Naive thymus-derived CD8-positive, alpha-beta T cell (primary cell): ENCODE measurements around the gene LINGO4. TPM values are rescaled to one million over a fixed set of nuclear protein-coding genes. Genes with fewer than 3 reads are reported as not detected.
A peak's percentile ranks its signal among the peaks of the same experiment; 100 is the strongest.

ENCODE experiments used
- ATAC-seq, 2 donors: fragments of 150-1000 bp; cut with Tn5 transposase in 1 of 2; sonication (Bioruptor Pico), chemical (Tn5 transposase) in 1 of 2; 1 replicate in 1 of 2; 2 replicates in 1 of 2; pipeline ENCODE4 v1.10.0; 2021; ENCODE audit warnings: mild to moderate bottlenecking in 2 of 2, moderate library complexity in 2 of 2
- POLR2A ChIA-PET: fragments of 350-600 bp; sonication (Branson Sonifier 250); formaldehyde crosslinking; loops from one replicate; lab custom pipeline; 2021; ENCODE audit warnings: antibody characterized with exemption; lab: Charles Lee
- DNase-seq, 10 donors: peaks; one replicate each; pipeline versions ENCODE4 v3.0.0 to v3.0.0-alpha.2; 2020 to 2022
- H3K27ac Mint-ChIP-seq, 10 donors: one replicate each; pipeline ENCODE4 v1.8.0; 2020 to 2022; ENCODE audit warnings: mild to moderate bottlenecking in 10 of 10, mixed read lengths in 10 of 10, moderate library complexity in 4 of 10, inconsistent platforms in 1 of 10
- H3K27me3 Mint-ChIP-seq, 5 donors: one replicate each; pipeline ENCODE4 v1.8.0; 2021 to 2022; ENCODE audit warnings: mixed read lengths in 5 of 5
- H3K36me3 Mint-ChIP-seq, 3 donors: one replicate each; pipeline ENCODE4 v1.8.0; 2020 to 2022; ENCODE audit warnings: mixed read lengths in 3 of 3, mild to moderate bottlenecking in 2 of 3, inconsistent platforms in 1 of 3
- H3K4me1 Mint-ChIP-seq, 4 donors: one replicate each; pipeline ENCODE4 v1.8.0; 2021 to 2022; ENCODE audit warnings: mixed read lengths in 4 of 4
- H3K4me3 Mint-ChIP-seq, 10 donors: one replicate each; pipeline ENCODE4 v1.8.0; 2020 to 2022; ENCODE audit warnings: mild to moderate bottlenecking in 10 of 10, mixed read lengths in 10 of 10, moderate library complexity in 6 of 10, inconsistent platforms in 1 of 10
- H3K9me3 Mint-ChIP-seq, 9 donors: one replicate each; pipeline ENCODE4 v1.8.0; 2020 to 2022; ENCODE audit warnings: mixed read lengths in 9 of 9, mild to moderate bottlenecking in 3 of 9, inconsistent platforms in 1 of 9, moderate library complexity in 1 of 9
- polyA plus RNA-seq, 3 donors: library from polyadenylated mRNA; unstranded; fragments of 300-500 nt; fragmentation: Illumina TruSeq; gene quantifications; one replicate each; pipeline ENCODE4 v1.2.3, GENCODE V29; 2021
- total RNA-seq, 8 experiments: library from RNA in 2 of 8; stranded (reverse) in 2 of 8; gene quantifications; one replicate each; pipeline ENCODE4 v1.2.3 and lab custom pipeline; 2021 to 2026

LINGO4 gene
- total and polyA plus RNA-seq, 5 experiments from 2014 or later = not detected

- Mint-ChIP-seq H3K36me3 (no peaks in the 10 kb centered on the region), H3K9me3 (no peaks in the 10 kb centered on the region), H3K27me3 (peaks cover 0 to 2% (median 0%) of the 10 kb centered on the region in 5 donors), H3K4me3 (peak overlapping the region; percentile 75 to 94 (median 85)), H3K4me1 (peaks cover 30 to 47% (median 39%) of the 10 kb centered on the region in 4 donors), H3K27ac (peak overlapping the region in 8 of 10 donors; percentile 30 to 76 (median 66))
- no peak for ATAC-seq
- peak in 1 of 10 donors; percentile 37 for DNase-seq
- POLR2A ChIA-PET = interaction anchor here (1.0 to 1.7 kb wide), 2 partner anchors 57 to 77 kb away, joined by 3 to 8 read pairs; partner anchors contain the start of gene MRPL9
These were observed 35.2 kb upstream of the LINGO4 start for GRCh38 chr1:151840421-151840820.

DNA sequence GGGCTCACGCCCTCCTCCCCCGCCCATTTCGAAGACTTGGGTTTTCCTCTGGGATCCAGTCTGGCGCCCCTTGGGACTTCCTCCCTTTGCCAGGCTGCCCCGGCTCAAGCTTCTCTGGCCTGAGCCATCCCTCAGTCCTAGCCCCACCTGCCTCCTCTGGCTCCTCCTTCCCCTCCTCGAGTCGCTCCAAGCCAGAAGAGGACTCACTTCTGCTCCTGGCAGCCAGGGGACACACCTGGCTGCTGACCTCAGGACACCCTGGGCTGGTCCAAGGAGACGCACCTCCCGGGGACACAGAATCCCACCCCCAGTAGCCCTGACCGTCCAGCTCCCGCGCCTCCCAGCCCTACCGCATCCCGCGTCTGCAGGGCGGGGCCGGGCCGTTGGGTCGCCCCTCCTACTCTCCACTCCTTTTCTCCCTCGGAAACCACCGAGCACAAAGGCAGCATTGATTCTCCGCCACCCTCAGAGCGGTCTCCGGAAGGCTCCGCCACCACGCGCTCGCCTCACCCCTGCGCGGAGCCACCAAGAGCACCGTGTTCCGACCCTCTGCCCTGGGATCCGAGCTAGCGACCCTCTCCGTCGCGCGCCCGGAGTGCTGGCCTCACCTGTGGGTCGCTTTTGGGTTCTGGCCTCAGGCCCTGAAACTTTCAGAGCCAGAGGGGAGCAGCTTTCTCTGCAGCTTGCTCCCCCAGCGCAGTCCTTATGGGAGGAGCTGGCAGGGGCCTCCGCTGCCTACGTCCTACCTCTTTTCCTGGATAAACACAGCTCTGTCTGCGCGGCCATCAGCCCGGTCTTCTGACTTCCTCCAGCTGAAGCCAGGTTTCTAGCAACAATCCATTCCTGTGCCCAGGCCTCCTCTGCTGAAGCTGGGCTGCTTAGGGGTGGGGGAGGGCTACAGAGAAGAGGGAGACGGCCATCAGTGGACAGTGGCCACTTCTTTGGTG lies 34.5 kb upstream of the LINGO4 start, which contains the start of gene C2CD4D:
C2CD4D (minus strand) TSS at position 364 of the 947 bp plus-strand sequence. CDS start 831 bp downstream, outside the sequence.
- no peaks in the 10 kb centered on the region for H3K36me3 Mint-ChIP-seq
- POLR2A ChIA-PET = interaction anchor here (1.0 to 1.7 kb wide), 2 partner anchors 57 to 76 kb away, joined by 3 to 8 read pairs; partner anchors contain the start of gene MRPL9
- peak within 1 kb of the TSS; percentile 51 to 87 (median 78) for H3K27ac Mint-ChIP-seq
- DNase-seq = peak; percentile 43 to 73 (median 58)
- H3K4me3 Mint-ChIP-seq = peak within 1 kb of the TSS; percentile 75 to 94 (median 85)
- peak; percentile 73 to 87 for ATAC-seq
- peaks cover 0 to 2% (median 0%) of the 10 kb centered on the region in 5 donors for H3K27me3 Mint-ChIP-seq
- H3K9me3 Mint-ChIP-seq = no peaks in the 10 kb centered on the region
- H3K4me1 Mint-ChIP-seq = peaks cover 28 to 53% (median 42%) of the 10 kb centered on the region in 4 donors

DNA sequence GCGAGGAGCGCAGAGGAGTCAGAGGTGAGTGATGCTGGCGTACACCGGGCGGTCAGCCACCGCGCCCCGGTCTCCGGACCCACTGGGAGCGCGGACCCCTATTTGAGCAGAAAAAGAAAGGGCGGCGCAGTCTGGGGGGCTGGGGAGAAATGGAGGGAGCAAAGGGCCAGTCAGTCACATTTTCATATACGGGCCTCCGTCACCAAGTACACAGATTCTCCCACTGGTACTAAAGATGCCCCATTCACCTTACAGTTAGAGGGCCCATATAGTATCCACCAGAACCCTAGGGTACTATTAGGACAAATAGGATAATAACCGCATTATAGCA lies 33.8 kb upstream of the LINGO4 start:
- H3K36me3 Mint-ChIP-seq = no peaks in the 10 kb centered on the region
- H3K4me3 Mint-ChIP-seq = peak overlapping the region; percentile 75 to 94 (median 85)
- POLR2A ChIA-PET = interaction anchor here (1.7 kb wide), 1 partner anchor 76 kb away, joined by 8 read pairs; the partner anchor contains the start of gene MRPL9
- H3K4me1 Mint-ChIP-seq = peaks cover 27 to 59% (median 47%) of the 10 kb centered on the region in 4 donors
- H3K27me3 Mint-ChIP-seq = peaks cover 0 to 2% (median 0%) of the 10 kb centered on the region in 5 donors
- no peak for ATAC-seq
- H3K9me3 Mint-ChIP-seq = no peaks in the 10 kb centered on the region
- DNase-seq = peak in 1 of 10 donors; percentile 52
- H3K27ac Mint-ChIP-seq = peak overlapping the region in 6 of 10 donors; percentile 51 to 81 (median 68)

DNA sequence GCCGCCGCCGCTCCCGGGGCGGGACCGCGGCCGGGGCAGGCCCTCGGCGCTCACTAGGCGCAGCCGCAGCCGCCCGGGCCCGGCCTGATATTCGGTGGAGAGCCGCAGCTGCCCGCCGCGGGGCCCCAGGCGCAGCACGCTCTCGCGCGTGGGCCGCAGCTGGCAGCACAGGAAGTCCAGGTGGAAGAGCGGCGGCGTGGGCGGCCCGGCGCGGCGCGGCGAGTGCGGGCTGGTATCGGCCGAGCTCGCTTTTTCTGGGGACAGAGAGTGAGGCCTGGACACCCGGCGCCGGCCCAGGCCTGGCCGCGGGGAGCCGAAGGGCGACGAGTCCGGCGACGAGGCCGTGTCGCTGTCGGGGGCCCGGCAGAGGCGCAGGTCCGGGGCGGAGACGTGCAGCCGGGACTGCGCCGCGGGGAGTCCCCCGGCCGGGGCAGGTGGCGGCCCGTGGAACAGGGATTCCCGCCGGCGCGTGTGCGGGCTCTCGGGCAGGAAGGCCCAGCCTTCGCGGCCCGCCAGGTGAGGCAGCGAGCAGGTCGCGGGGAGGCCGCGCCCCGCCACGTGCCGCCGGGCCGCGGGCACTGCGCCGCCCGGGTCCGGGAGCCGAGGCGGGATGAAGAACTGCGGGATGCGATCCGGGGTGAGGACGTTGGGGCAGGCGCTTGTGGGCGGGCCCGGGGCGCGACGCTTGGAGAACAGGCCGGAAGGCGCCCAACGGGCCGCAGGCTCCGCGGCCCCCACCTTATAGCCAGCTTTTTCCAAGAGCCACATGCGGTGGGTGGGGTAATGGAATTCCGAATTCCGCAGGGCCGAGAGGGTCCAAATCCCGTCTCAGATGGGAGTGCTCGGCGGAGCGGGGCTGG lies 33.2 kb upstream of the LINGO4 start:
- DNase-seq = peak in 1 of 10 donors; percentile 28
- peak overlapping the region; percentile 75 to 98 (median 85) for H3K4me3 Mint-ChIP-seq
- no peaks in the 10 kb centered on the region for H3K9me3 Mint-ChIP-seq
- peaks cover 30 to 62% (median 53%) of the 10 kb centered on the region in 4 donors for H3K4me1 Mint-ChIP-seq
- no peaks in the 10 kb centered on the region for H3K36me3 Mint-ChIP-seq
- POLR2A ChIA-PET = interaction anchor here (0.6 to 1.2 kb wide), 5 partner anchors 49 to 1266 kb away, joined by 3 to 7 read pairs (median 3); partner anchors contain the start of genes S100A10 and TDRKH
- peak; percentile 14 to 50 for ATAC-seq
- H3K27me3 Mint-ChIP-seq = peaks cover 0 to 2% (median 0%) of the 10 kb centered on the region in 5 donors
- H3K27ac Mint-ChIP-seq = peak overlapping the region in 5 of 10 donors; percentile 51 to 81 (median 62)

DNA sequence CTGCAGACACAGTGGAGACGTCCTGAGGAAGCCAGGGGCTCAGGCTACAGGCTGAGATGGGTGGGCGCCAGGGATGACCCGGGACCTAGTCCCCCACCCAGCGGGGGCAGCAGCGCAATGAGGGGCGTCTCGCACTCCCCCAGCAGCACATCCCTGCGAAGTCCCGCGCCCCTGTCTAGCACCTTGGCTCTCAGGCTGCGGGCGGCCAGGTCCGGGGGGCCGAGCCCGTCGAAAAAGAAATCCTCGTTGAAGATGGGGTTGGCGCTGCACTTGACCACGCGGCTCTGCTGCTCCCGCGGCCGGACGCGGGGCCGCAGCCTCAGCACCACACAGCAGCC lies 32.6 kb upstream of the LINGO4 start:
- H3K36me3 Mint-ChIP-seq = no peaks in the 10 kb centered on the region
- DNase-seq (no peak), ATAC-seq (peak in 1 of 2 donors; percentile 1)
- POLR2A ChIA-PET = interaction anchor here (0.6 to 1.6 kb wide), 6 partner anchors 48 to 1265 kb away, joined by 3 to 7 read pairs (median 3); partner anchors contain the start of genes S100A10 and TDRKH
- H3K4me1 Mint-ChIP-seq = peaks cover 34 to 65% (median 59%) of the 10 kb centered on the region in 4 donors
- H3K4me3 Mint-ChIP-seq = peak overlapping the region; percentile 82 to 98 (median 90)
- no peaks in the 10 kb centered on the region for H3K9me3 Mint-ChIP-seq
- H3K27me3 Mint-ChIP-seq = peaks cover 0 to 2% (median 0%) of the 10 kb centered on the region in 5 donors
- H3K27ac Mint-ChIP-seq = peak overlapping the region in 7 of 10 donors; percentile 54 to 96 (median 92)

DNA sequence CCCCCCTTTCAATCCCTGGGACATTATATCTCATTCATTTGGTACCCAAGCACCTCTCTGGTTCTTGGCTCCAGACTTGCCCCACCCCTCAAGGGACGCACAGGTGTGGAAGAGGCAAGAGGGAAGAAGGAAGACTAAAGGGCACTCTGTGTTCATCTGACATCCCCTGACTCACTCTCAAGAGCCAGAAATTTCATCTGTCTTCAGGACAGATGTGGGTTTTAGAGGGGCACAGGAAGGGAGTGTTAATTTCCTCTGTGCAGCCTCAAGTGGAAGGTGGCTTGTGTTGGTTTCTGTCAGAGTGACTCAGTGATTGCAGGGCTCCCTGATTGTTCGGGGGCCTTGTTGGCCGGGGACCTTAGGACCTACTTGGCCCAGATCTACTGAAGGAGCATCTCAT lies 32.0 kb upstream of the LINGO4 start:
- no peaks in the 10 kb centered on the region for H3K36me3 Mint-ChIP-seq

GRCh38 chr1:151835596-151835995 lies 30.4 kb upstream of the LINGO4 start:
- Mint-ChIP-seq H3K4me3 (no peak overlapping the region), H3K27ac (peak overlapping the region in 3 of 10 donors; percentile 26 to 84 (median 31)), H3K27me3 (peaks cover 0 to 2% (median 0%) of the 10 kb centered on the region in 5 donors), H3K9me3 (no peaks in the 10 kb centered on the region), H3K4me1 (peaks cover 39 to 80% (median 76%) of the 10 kb centered on the region in 4 donors), H3K36me3 (no peaks in the 10 kb centered on the region)
- POLR2A ChIA-PET = interaction anchor here (0.6 kb wide), 1 partner anchor 76 kb away, joined by 9 read pairs; no protein-coding TSS in a partner anchor
- DNase-seq = peak in 1 of 10 donors; percentile 19
- ATAC-seq = no peak

More for the DNA sequence above, 32.0 kb upstream of the LINGO4 start:
- ATAC-seq = peak in 1 of 2 donors; percentile 25
- no peak for DNase-seq
- H3K27ac Mint-ChIP-seq = peak overlapping the region; percentile 15 to 96 (median 88)
- H3K4me3 Mint-ChIP-seq = peak overlapping the region; percentile 82 to 98 (median 90)
- POLR2A ChIA-PET = interaction anchor here (0.6 to 1.6 kb wide), 7 partner anchors 9 to 895 kb away, joined by 3 to 6 read pairs (median 3); partner anchors contain the start of genes S100A10 and TDRKH
- peaks cover 38 to 69% (median 65%) of the 10 kb centered on the region in 4 donors for H3K4me1 Mint-ChIP-seq
- H3K27me3 Mint-ChIP-seq = peaks cover 0 to 2% (median 0%) of the 10 kb centered on the region in 5 donors
- H3K9me3 Mint-ChIP-seq = no peaks in the 10 kb centered on the region

DNA sequence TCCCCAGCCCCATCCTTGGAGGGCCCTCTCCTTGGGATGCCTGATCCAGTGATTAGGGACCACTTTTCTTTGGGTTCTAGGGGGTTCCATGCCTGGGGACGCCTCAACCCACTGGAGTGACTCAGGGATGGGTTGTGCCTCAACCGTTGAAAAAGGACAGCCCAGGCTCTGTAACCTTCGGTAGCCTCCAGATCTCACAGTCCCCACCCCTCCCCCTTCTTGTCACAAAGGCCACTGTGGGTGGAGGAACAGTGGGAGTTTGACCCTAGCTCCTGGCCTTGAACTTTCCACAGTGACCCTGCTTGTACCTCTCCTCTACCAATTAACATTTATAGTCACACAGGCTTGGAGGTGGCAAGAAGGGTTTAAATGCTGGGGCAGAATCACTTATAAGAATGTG lies 29.0 kb upstream of the LINGO4 start:
- Mint-ChIP-seq H3K27me3 (peaks cover 0 to 2% (median 0%) of the 10 kb centered on the region in 5 donors), H3K4me1 (peaks cover 42 to 79% (median 76%) of the 10 kb centered on the region in 4 donors), H3K9me3 (no peaks in the 10 kb centered on the region), H3K27ac (peak overlapping the region in 2 of 10 donors; percentile 43 to 90), H3K36me3 (no peaks in the 10 kb centered on the region), H3K4me3 (peak overlapping the region in 2 of 10 donors; percentile 52 to 58)
- ATAC-seq (no peak), DNase-seq (peak in 1 of 10 donors; percentile 23)
- POLR2A ChIA-PET = interaction anchor here (1.0 kb wide), 1 partner anchor 9 kb away, joined by 6 read pairs; no protein-coding TSS in a partner anchor

- POLR2A ChIA-PET = no interaction called here
- H3K27me3 Mint-ChIP-seq = peaks cover 0 to 2% (median 0%) of the 10 kb centered on the region in 5 donors
- ATAC-seq (peak in 1 of 2 donors; percentile 31), DNase-seq (peak in 1 of 10 donors; percentile 45)
- peak overlapping the region in 6 of 10 donors; percentile 12 to 71 (median 48) for H3K4me3 Mint-ChIP-seq
- H3K27ac Mint-ChIP-seq = peak overlapping the region; percentile 13 to 90 (median 77)
- H3K36me3 Mint-ChIP-seq = no peaks in the 10 kb centered on the region
- peaks cover 45 to 83% (median 79%) of the 10 kb centered on the region in 4 donors for H3K4me1 Mint-ChIP-seq
- H3K9me3 Mint-ChIP-seq = no peaks in the 10 kb centered on the region
These were observed 28.1 kb upstream of the LINGO4 start for GRCh38 chr1:151833172-151833900.

GRCh38 chr1:151832318-151832980 lies 27.2 kb upstream of the LINGO4 start:
- Mint-ChIP-seq H3K4me1 (peaks cover 45 to 86% (median 82%) of the 10 kb centered on the region in 4 donors), H3K27ac (peak overlapping the region in 9 of 10 donors; percentile 37 to 90 (median 85)), H3K36me3 (no peaks in the 10 kb centered on the region), H3K9me3 (no peaks in the 10 kb centered on the region), H3K27me3 (peaks cover 0 to 2% (median 0%) of the 10 kb centered on the region in 5 donors), H3K4me3 (peak overlapping the region in 2 of 10 donors; percentile 2 to 49)
- ATAC-seq (no peak), DNase-seq (peak in 1 of 10 donors; percentile 53)
- POLR2A ChIA-PET = interaction anchor here (0.6 kb wide), 1 partner anchor 404 kb away, joined by 3 read pairs; no protein-coding TSS in a partner anchor
